Mucosa of descending colon (tissue), 3 donors: ENCODE measurements around the gene KLB. TPM values are rescaled to one million over a fixed set of nuclear protein-coding genes. Genes with fewer than 3 reads are reported as not detected.
"Not testable (repeated sequence)": the region's sequence is repeated elsewhere in the genome, so short reads cannot be mapped to it uniquely, and the experiment has no call there.

Experiments used
- ATAC-seq: fragments of 200-7000 bp; cut with Tn5 transposase; one replicate; pipeline ENCODE4 v1.9.1; 2020; ENCODE audit warnings: mild to moderate bottlenecking, moderate library complexity
- DNase-seq, 3 donors: peaks; one replicate each; pipeline ENCODE4 v3.0.0-alpha.2; 2020
- H3K36me3 ChIP-seq: fragments of 200-600 bp; one replicate; pipeline ENCODE4 v1.8.0; 2021; ENCODE audit warnings: low read depth, mild to moderate bottlenecking
- H3K4me1 ChIP-seq: fragments of 200-600 bp; one replicate; pipeline ENCODE4 v1.8.0; 2021; ENCODE audit warnings: low read depth, mild to moderate bottlenecking
- H3K4me3 ChIP-seq: fragments of 200-600 bp; one replicate; pipeline ENCODE4 v1.8.0; 2021; ENCODE audit warnings: mild to moderate bottlenecking
- H3K9me3 ChIP-seq: fragments of 200-600 bp; one replicate; pipeline ENCODE4 v1.8.0; 2021; ENCODE audit warnings: mild to moderate bottlenecking
- CTCF ChIP-seq: fragments of 200-600 bp; IDR thresholded peaks from one replicate; pipeline ENCODE4 v1.8.0; 2022; ENCODE audit warnings: antibody characterized with exemption, mild to moderate bottlenecking
- intact Hi-C, 2 donors: fragments of 100-400 bp; cut with DNase I in 1 of 2; cut with micrococcal nuclease in 1 of 2; formaldehyde crosslinking; loops; one replicate each; pipeline versions ENCODE4 v1.11.0 to v1.11.1; 2022; cut with DNase I, micrococcal nuclease
- total RNA-seq, 3 donors: library from RNA; stranded (reverse); fragmentation: NEBNext Ultra II Directional in 2 of 3; extraction: Animal tissue kit (Norgen Biotek cat#: 25700) in 2 of 3; gene quantifications; one replicate each; pipeline versions ENCODE4 v1.2.1 to v1.2.4, GENCODE V29; 2021 to 2023
- donor health status: DM: no; HTN: no; CAD: no; lungs with moderate emphysema.
- donor health status: DM: no; HTN: no; CAD: no.
- donor health status: DM: no; HTN: yes; CAD: no.

The KLB gene
- total RNA-seq, 3 donors from 2014 or later, result 0.44 to 1.0 (median 0.92) TPM

GRCh38 chr4:39453738-39454137 lies 47.0 kb downstream of the KLB start:
- intact Hi-C loops, result no loop called here
- ATAC-seq (no peak), DNase-seq (no peak)
- no peak overlapping the region for H3K4me3 ChIP-seq
- H3K36me3 ChIP-seq, result peaks cover 17% of the 10 kb centered on the region
- TF ChIP-seq CTCF, result no peak
- no peaks in the 10 kb centered on the region for H3K9me3 ChIP-seq
- peaks cover 21% of the 10 kb centered on the region for H3K4me1 ChIP-seq

GRCh38 chr4:39455486-39455885 lies 48.8 kb downstream of the KLB start:
- no peak for DNase-seq
- TF ChIP-seq CTCF, result no peak
- intact Hi-C loops, result no loop called here
- Histone ChIP-seq H3K4me3 (no peak overlapping the region), H3K36me3 (peaks cover 17% of the 10 kb centered on the region), H3K4me1 (peaks cover 25% of the 10 kb centered on the region), H3K9me3 (no peaks in the 10 kb centered on the region)
- ATAC-seq, result no peak

- peaks cover 25% of the 10 kb centered on the region for H3K4me1 ChIP-seq
- H3K36me3 ChIP-seq, result peaks cover 17% of the 10 kb centered on the region
- no peak for DNase-seq
- no peak for TF ChIP-seq CTCF
- no peaks in the 10 kb centered on the region for H3K9me3 ChIP-seq
- ATAC-seq, result no peak
- no peak overlapping the region for H3K4me3 ChIP-seq
- intact Hi-C loops, result no loop called here
Measured at GRCh38 chr4:39456946-39457763, 50.4 kb downstream of the KLB start.

- intact Hi-C loops, DNase-seq, H3K9me3 ChIP-seq: not testable (repeated sequence)
- H3K4me1 ChIP-seq, result peaks cover 25% of the 10 kb centered on the region
- peak; percentile 4 for ATAC-seq
- H3K36me3 ChIP-seq, result peaks cover 14% of the 10 kb centered on the region
- peak overlapping the region; percentile 90 for H3K4me3 ChIP-seq
Measured at GRCh38 chr4:39458161-39458504, 51.4 kb downstream of the KLB start.

- intact Hi-C loops, result no loop called here
Measured at GRCh38 chr4:39458505-39459300, 52.0 kb downstream of the KLB start, which contains the start of the genes LIAS and RPL9. Gene LIAS (plus strand): TSS chr4:39459056. CDS start chr4:39459118, 62 bp downstream. Gene RPL9 (minus strand): TSS chr4:39458922. CDS start chr4:39458439, 483 bp downstream.

More at GRCh38 chr4:39458505-39459300, 52.0 kb downstream of the KLB start, which contains the start of the genes LIAS and RPL9:
- peak; percentile 96 to 98 (median 97) for DNase-seq
- Histone ChIP-seq H3K9me3 (no peaks in the 10 kb centered on the region), H3K4me3 (peak within 1 kb of the TSS; percentile 90), H3K36me3 (peaks cover 8% of the 10 kb centered on the region), H3K4me1 (peaks cover 25% of the 10 kb centered on the region)
- ATAC-seq, result peak; percentile 95
- TF ChIP-seq CTCF, result peak; percentile 5
